HEK293 (cell line): ENCODE measurements around the gene AASDH.

Source experiments
- CTCF ChIA-PET: fragments of 350-600 bp; formaldehyde crosslinking; extraction: SDS; loops from one replicate; lab custom pipeline; 2021; ENCODE audit warnings: antibody characterized with exemption; lab: Yijun Ruan, JAX
- POLR2A ChIA-PET: fragments of 300-600 bp; formaldehyde crosslinking; extraction: SDS; loops from one replicate; lab custom pipeline; 2020; ENCODE audit warnings: antibody characterized with exemption, inconsistent platforms; lab: Yijun Ruan, JAX
- H3K27ac ChIP-seq: fragments of 200-500 bp; sonication (Bioruptor generic); 2 replicates; pipeline ENCODE4 v1.5.1; 2014; ENCODE audit warnings: low read depth, low read length, control low read depth, inconsistent platforms; ENCODE audit errors: extremely low read depth
- H3K36me3 ChIP-seq, 2 experiments: fragments of 200-500 bp in 1 of 2; sonication (Bioruptor generic) in 1 of 2; 1 replicate in 1 of 2; 2 replicates in 1 of 2; pipeline ENCODE4 v1.5.1; 2014 to 2017; ENCODE audit warnings: inconsistent platforms in 2 of 2, low read length in 2 of 2; ENCODE audit not compliant: control insufficient read depth in 2 of 2, insufficient read depth in 1 of 2
- H3K4me1 ChIP-seq: fragments of 200-500 bp; sonication (Bioruptor generic); 2 replicates; pipeline ENCODE4 v1.5.1; 2014; ENCODE audit warnings: mild to moderate bottlenecking, low read length, inconsistent platforms; ENCODE audit not compliant: control insufficient read depth, insufficient read depth
- H3K4me3 ChIP-seq: 2 replicates; pipeline ENCODE4 v1.5.1; 2011; ENCODE audit warnings: low read depth, mild to moderate bottlenecking, control low read depth, low read length, moderate library complexity
- H3K9me3 ChIP-seq: fragments of 200-500 bp; sonication (Bioruptor generic); 2 replicates; pipeline ENCODE4 v1.5.1; 2014; ENCODE audit warnings: low read depth, low read length, inconsistent platforms; ENCODE audit not compliant: control insufficient read depth, insufficient read depth
- KLF1 ChIP-seq: fragments of 450-650 bp; formaldehyde crosslinking; IDR thresholded peaks from 2 replicates; pipeline ENCODE4 v1.5.1; 2016; ENCODE audit warnings: missing biosample characterization, missing genetic modification characterization
- OVOL3 ChIP-seq: fragments of 450-650 bp; formaldehyde crosslinking; IDR thresholded peaks from 2 replicates; pipeline ENCODE4 v1.5.1; 2016; ENCODE audit warnings: missing biosample characterization, missing genetic modification characterization
- ZBTB44 ChIP-seq: fragments of 450-650 bp; IDR thresholded peaks from 2 replicates; pipeline ENCODE4 v1.5.1; 2018; ENCODE audit warnings: missing biosample characterization, mild to moderate bottlenecking, missing genetic modification characterization
- ZNF121 ChIP-seq: fragments of 450-650 bp; formaldehyde crosslinking; IDR thresholded peaks from 2 replicates; pipeline ENCODE4 v1.5.1; 2016; ENCODE audit warnings: missing biosample characterization, missing genetic modification characterization
- ZNF202 ChIP-seq: fragments of 450-650 bp; formaldehyde crosslinking; IDR thresholded peaks from 2 replicates; pipeline ENCODE4 v1.5.1; 2016; ENCODE audit warnings: missing biosample characterization, missing genetic modification characterization, borderline replicate concordance
- ZNF211 ChIP-seq: fragments of 450-650 bp; formaldehyde crosslinking; IDR thresholded peaks from 2 replicates; pipeline ENCODE4 v1.5.1; 2016; ENCODE audit warnings: low read depth, missing biosample characterization, missing genetic modification characterization
- ZNF223 ChIP-seq: fragments of 450-650 bp; formaldehyde crosslinking; IDR thresholded peaks from 2 replicates; pipeline ENCODE4 v1.5.1; 2016; ENCODE audit warnings: missing biosample characterization, missing genetic modification characterization
- ZNF311 ChIP-seq: fragments of 450-650 bp; formaldehyde crosslinking; IDR thresholded peaks from 2 replicates; pipeline ENCODE4 v1.5.1; 2017; ENCODE audit warnings: missing biosample characterization, missing genetic modification characterization, borderline replicate concordance
- ZNF416 ChIP-seq: fragments of 450-650 bp; formaldehyde crosslinking; IDR thresholded peaks from 2 replicates; pipeline ENCODE4 v1.5.1; 2016; ENCODE audit warnings: missing biosample characterization, missing genetic modification characterization
- ZNF473 ChIP-seq: fragments of 450-650 bp; formaldehyde crosslinking; IDR thresholded peaks from 2 replicates; pipeline ENCODE4 v1.5.1; 2017; ENCODE audit warnings: missing biosample characterization, missing genetic modification characterization
- ZNF530 ChIP-seq: fragments of 450-650 bp; formaldehyde crosslinking; IDR thresholded peaks from 2 replicates; pipeline ENCODE4 v1.5.1; 2016; ENCODE audit warnings: low read depth, missing biosample characterization, missing genetic modification characterization
- ZNF548 ChIP-seq: fragments of 450-650 bp; formaldehyde crosslinking; IDR thresholded peaks from 2 replicates; pipeline ENCODE4 v1.5.1; 2016; ENCODE audit warnings: missing biosample characterization, missing genetic modification characterization
- ZNF571 ChIP-seq: fragments of 450-650 bp; formaldehyde crosslinking; IDR thresholded peaks from 2 replicates; pipeline ENCODE4 v1.5.0; 2017; ENCODE audit warnings: missing biosample characterization, missing genetic modification characterization
- ZNF707 ChIP-seq: fragments of 450-650 bp; formaldehyde crosslinking; IDR thresholded peaks from 2 replicates; pipeline ENCODE4 v1.5.1; 2016; ENCODE audit warnings: missing biosample characterization, missing genetic modification characterization
- ZNF76 ChIP-seq: fragments of 450-650 bp; formaldehyde crosslinking; IDR thresholded peaks from 2 replicates; pipeline ENCODE4; 2016; ENCODE audit warnings: low read depth, missing biosample characterization, missing genetic modification characterization, borderline replicate concordance
- ZNF785 ChIP-seq: fragments of 450-650 bp; formaldehyde crosslinking; IDR thresholded peaks from 2 replicates; pipeline ENCODE4 v1.5.1; 2016; ENCODE audit warnings: missing biosample characterization, missing genetic modification characterization
- ZNF830 ChIP-seq: fragments of 450-650 bp; IDR thresholded peaks from 2 replicates; pipeline ENCODE4 v1.5.0; 2018; ENCODE audit warnings: missing biosample characterization, missing genetic modification characterization, low read depth, mild to moderate bottlenecking, moderate library complexity
- ZSCAN30 ChIP-seq: fragments of 450-650 bp; IDR thresholded peaks from 2 replicates; pipeline ENCODE4 v1.5.1; 2018; ENCODE audit warnings: missing biosample characterization, mild to moderate bottlenecking, missing genetic modification characterization, moderate library complexity
- TF ChIP-seq, protein P1 (sequence below): fragments of 450-650 bp; formaldehyde crosslinking; IDR thresholded peaks from 2 replicates; pipeline ENCODE4 v1.5.1; 2016; ENCODE audit warnings: missing biosample characterization, missing genetic modification characterization, borderline replicate concordance
- TF ChIP-seq, protein P2 (sequence below): fragments of 450-650 bp; formaldehyde crosslinking; IDR thresholded peaks from 2 replicates; pipeline ENCODE4 v1.5.1; 2016; ENCODE audit warnings: missing biosample characterization, missing genetic modification characterization

Gene AASDH

GRCh38 chr4:56318555-56318954 lies 68.7 kb downstream of the AASDH start (continued):
- TF ChIP-seq, protein P1, sequence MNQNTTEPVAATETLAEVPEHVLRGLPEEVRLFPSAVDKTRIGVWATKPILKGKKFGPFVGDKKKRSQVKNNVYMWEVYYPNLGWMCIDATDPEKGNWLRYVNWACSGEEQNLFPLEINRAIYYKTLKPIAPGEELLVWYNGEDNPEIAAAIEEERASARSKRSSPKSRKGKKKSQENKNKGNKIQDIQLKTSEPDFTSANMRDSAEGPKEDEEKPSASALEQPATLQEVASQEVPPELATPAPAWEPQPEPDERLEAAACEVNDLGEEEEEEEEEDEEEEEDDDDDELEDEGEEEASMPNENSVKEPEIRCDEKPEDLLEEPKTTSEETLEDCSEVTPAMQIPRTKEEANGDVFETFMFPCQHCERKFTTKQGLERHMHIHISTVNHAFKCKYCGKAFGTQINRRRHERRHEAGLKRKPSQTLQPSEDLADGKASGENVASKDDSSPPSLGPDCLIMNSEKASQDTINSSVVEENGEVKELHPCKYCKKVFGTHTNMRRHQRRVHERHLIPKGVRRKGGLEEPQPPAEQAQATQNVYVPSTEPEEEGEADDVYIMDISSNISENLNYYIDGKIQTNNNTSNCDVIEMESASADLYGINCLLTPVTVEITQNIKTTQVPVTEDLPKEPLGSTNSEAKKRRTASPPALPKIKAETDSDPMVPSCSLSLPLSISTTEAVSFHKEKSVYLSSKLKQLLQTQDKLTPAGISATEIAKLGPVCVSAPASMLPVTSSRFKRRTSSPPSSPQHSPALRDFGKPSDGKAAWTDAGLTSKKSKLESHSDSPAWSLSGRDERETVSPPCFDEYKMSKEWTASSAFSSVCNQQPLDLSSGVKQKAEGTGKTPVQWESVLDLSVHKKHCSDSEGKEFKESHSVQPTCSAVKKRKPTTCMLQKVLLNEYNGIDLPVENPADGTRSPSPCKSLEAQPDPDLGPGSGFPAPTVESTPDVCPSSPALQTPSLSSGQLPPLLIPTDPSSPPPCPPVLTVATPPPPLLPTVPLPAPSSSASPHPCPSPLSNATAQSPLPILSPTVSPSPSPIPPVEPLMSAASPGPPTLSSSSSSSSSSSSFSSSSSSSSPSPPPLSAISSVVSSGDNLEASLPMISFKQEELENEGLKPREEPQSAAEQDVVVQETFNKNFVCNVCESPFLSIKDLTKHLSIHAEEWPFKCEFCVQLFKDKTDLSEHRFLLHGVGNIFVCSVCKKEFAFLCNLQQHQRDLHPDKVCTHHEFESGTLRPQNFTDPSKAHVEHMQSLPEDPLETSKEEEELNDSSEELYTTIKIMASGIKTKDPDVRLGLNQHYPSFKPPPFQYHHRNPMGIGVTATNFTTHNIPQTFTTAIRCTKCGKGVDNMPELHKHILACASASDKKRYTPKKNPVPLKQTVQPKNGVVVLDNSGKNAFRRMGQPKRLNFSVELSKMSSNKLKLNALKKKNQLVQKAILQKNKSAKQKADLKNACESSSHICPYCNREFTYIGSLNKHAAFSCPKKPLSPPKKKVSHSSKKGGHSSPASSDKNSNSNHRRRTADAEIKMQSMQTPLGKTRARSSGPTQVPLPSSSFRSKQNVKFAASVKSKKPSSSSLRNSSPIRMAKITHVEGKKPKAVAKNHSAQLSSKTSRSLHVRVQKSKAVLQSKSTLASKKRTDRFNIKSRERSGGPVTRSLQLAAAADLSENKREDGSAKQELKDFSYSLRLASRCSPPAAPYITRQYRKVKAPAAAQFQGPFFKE (tag by site-specific recombination): no peak
- TF ChIP-seq ZNF202 (tag by site-specific recombination) (no peak), ZNF571 (tag by site-specific recombination) (no peak), ZSCAN30 (tag by site-specific recombination) (no peak), ZNF473 (no peak), OVOL3 (no peak)

DNA sequence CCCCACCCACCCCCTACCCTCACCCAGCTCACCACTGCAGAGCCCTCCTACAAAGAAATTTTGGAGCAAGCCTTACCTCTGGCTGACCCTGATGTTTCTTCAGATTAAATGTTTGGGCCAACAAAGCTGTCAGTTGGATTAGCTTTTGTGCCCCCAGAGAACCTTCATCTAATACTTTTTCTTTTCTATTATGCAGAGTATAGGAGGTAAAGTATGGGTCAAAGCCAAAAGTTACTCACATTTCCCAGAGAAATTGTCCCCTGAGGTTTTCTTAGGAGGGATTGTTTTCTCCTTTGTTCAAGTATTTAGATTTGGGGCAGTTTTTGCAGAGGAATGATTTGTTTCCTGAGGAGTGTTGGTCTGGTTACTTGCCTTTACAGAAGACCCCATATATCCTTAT lies 69.5 kb downstream of the AASDH start:
- H3K9me3 ChIP-seq: no peaks in the 10 kb centered on the region
- CTCF ChIA-PET: no interaction called here
- H3K27ac ChIP-seq: no peak overlapping the region
- POLR2A ChIA-PET: no interaction called here
- TF ChIP-seq ZNF211: no peak
- H3K36me3 ChIP-seq: peaks cover 0 to 15% of the 10 kb centered on the region in 2 experiments; a peak in 1 of 3 replicates
- no peak overlapping the region for H3K4me3 ChIP-seq
- no peaks in the 10 kb centered on the region for H3K4me1 ChIP-seq

DNA sequence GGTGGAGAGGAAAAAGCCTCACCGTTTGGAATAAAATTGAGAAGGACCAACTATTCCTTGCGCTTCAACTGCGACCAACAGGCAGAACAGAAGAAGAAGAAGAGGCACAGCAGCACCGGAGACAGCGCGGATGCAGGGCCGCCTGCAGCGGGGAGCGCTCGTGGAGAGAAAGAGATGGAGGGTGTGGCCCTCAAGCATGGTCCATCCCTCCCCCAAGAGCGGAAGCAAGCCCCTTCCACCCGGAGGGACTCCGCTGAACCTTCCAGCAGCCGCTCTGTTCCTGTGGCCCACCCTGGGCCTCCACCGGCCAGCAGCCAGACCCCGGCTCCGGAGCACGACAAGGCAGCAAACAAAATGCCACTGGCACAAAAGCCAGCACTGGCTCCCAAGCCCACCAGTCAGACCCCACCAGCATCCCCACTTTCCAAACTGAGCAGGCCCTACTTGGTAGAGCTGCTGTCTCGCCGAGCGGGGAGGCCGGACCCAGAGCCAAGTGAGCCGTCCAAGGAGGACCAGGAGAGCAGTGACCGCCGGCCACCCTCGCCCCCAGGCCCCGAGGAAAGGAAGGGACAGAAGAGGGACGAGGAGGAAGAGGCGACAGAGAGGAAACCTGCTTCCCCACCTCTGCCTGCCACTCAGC lies 71.2 kb downstream of the AASDH start:
- no peaks in the 10 kb centered on the region for H3K9me3 ChIP-seq
- CTCF ChIA-PET: interaction anchor here (0.5 kb wide), 1 partner anchor 15 kb away, joined by 3 read pairs; no protein-coding TSS in a partner anchor
- no peak for TF ChIP-seq ZBTB44 (tag by site-specific recombination)
- TF ChIP-seq, protein P2, sequence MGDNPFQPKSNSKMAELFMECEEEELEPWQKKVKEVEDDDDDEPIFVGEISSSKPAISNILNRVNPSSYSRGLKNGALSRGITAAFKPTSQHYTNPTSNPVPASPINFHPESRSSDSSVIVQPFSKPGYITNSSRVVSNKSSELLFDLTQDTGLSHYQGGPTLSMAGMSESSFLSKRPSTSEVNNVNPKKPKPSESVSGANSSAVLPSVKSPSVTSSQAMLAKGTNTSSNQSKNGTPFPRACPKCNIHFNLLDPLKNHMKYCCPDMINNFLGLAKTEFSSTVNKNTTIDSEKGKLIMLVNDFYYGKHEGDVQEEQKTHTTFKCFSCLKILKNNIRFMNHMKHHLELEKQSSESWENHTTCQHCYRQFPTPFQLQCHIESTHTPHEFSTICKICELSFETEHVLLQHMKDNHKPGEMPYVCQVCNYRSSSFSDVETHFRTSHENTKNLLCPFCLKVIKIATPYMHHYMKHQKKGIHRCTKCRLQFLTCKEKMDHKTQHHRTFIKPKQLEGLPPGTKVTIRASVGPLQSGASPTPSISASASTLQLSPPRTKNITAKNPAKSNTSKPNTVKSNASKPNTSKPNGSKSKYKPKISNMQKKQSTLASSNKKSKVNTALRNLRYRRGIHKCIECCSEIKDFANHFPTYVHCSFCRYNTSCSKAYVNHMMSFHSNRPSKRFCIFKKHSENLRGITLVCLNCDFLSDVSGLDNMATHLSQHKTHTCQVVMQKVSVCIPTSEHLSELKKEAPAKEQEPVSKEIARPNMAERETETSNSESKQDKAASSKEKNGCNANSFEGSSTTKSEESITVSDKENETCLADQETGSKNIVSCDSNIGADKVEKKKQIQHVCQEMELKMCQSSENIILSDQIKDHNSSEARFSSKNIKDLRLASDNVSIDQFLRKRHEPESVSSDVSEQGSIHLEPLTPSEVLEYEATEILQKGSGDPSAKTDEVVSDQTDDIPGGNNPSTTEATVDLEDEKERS (tag by site-specific recombination): no peak
- TF ChIP-seq ZNF548 (tag by site-specific recombination): no peak
- no peak for TF ChIP-seq ZNF830 (tag by site-specific recombination)
- no peak for TF ChIP-seq KLF1
- no peak for TF ChIP-seq ZNF121 (tag by site-specific recombination)
- no peak for TF ChIP-seq ZNF707 (tag by site-specific recombination)
- no peak for TF ChIP-seq ZNF785 (tag by site-specific recombination)
- no peak for TF ChIP-seq ZNF223 (tag by site-specific recombination)
- no peak for TF ChIP-seq ZNF76
- TF ChIP-seq ZNF311 (tag by site-specific recombination): no peak
- TF ChIP-seq ZNF416 (tag by site-specific recombination): no peak
- TF ChIP-seq ZNF530: no peak
- no peak overlapping the region for H3K4me3 ChIP-seq
- peaks cover 0 to 15% of the 10 kb centered on the region in 2 experiments; a peak in 1 of 3 replicates for H3K36me3 ChIP-seq
- POLR2A ChIA-PET: no interaction called here
- H3K4me1 ChIP-seq: no peaks in the 10 kb centered on the region
- no peak overlapping the region for H3K27ac ChIP-seq
